Vagina (tissue), 2 donors: ENCODE data around the gene ZC3H14. TPM values are rescaled to one million over a fixed set of nuclear protein-coding genes. Genes with fewer than 3 reads are reported as not detected.

Experiments
- DNase-seq, 2 donors: peaks; one replicate each; pipeline ENCODE4 v3.0.0-alpha.2; 2017; ENCODE audit errors: extremely low spot score in 2 of 2
- H3K27ac ChIP-seq: fragments of 200-600 bp; sonication (generic); one replicate; pipeline ENCODE4 v1.5.1; 2019
- H3K27me3 ChIP-seq: fragments of 200-600 bp; sonication (generic); one replicate; pipeline ENCODE4 v1.5.1; 2019
- H3K36me3 ChIP-seq, 2 donors: fragments of 200-600 bp; sonication (generic); one replicate each; pipeline ENCODE4 v1.5.1; 2017 to 2019
- H3K4me1 ChIP-seq: fragments of 200-600 bp; sonication (generic); one replicate; pipeline ENCODE4 v1.5.1; 2019
- H3K4me3 ChIP-seq, 2 donors: fragments of 200-600 bp; sonication (generic); 1 replicate in 1 of 2; 2 replicates in 1 of 2; pipeline ENCODE4 v1.5.1; 2016 to 2019
- H3K9me3 ChIP-seq: fragments of 200-600 bp; sonication (generic); one replicate; pipeline ENCODE4 v1.5.1; 2019
- CTCF ChIP-seq, 3 experiments: fragments of 450-650 bp in 2 of 3; fragments of 200-600 bp in 1 of 3; sonication (generic) in 1 of 3; IDR thresholded peaks; one replicate each; pipeline ENCODE4 v1.5.1; 2017 to 2019; ENCODE audit warnings: antibody characterized with exemption in 3 of 3, mild to moderate bottlenecking in 2 of 3, moderate library complexity in 2 of 3
- POLR2A ChIP-seq, 2 donors: fragments of 450-650 bp; IDR thresholded peaks; one replicate each; pipeline ENCODE4 v1.6.1; 2017; ENCODE audit warnings: antibody characterized with exemption in 2 of 2, mild to moderate bottlenecking in 2 of 2, moderate library complexity in 2 of 2
- POLR2AphosphoS5 ChIP-seq, 2 donors: sonication (generic); formaldehyde crosslinking; IDR thresholded peaks; one replicate each; pipeline ENCODE4 v1.9.0; 2017; ENCODE audit warnings: antibody characterized with exemption in 2 of 2, mild to moderate bottlenecking in 2 of 2, low read depth in 1 of 2; ENCODE audit not compliant: insufficient read depth in 1 of 2
- intact Hi-C: fragments of 100-400 bp; cut with DNase I; formaldehyde crosslinking; loops from one replicate; pipeline ENCODE4 v1.15.1; 2023
- total RNA-seq: library from RNA; depleted of rRNA; stranded (reverse); fragments of >200 nt; gene quantifications from one replicate; pipeline ENCODE4 v1.2.3, GENCODE V29; 2016

ZC3H14 gene
- total RNA-seq, 1 donor from 2014 or later: 58.4 TPM

GRCh38 chr14:88533064-88533602 lies 29.7 kb upstream of the ZC3H14 start:
- Histone ChIP-seq H3K4me1 (no peaks in the 10 kb centered on the region), H3K27ac (no peak overlapping the region), H3K9me3 (no peaks in the 10 kb centered on the region), H3K27me3 (no peaks in the 10 kb centered on the region), H3K4me3 (no peak overlapping the region), H3K36me3 (peaks cover 0 to 14% of the 10 kb centered on the region in 2 donors)
- intact Hi-C loops: no loop called here
- DNase-seq: no peak
- TF ChIP-seq POLR2AphosphoS5 (IDR thresholded peaks at IDR 0.05; ENCODE audit: insufficient read depth in 1 of 2, low read depth in 1 of 2) (no peak), CTCF (IDR thresholded peaks at IDR 0.05) (no peak), POLR2A (IDR thresholded peaks at IDR 0.05) (no peak)

- H3K4me1 ChIP-seq: no peaks in the 10 kb centered on the region
- no peak overlapping the region for H3K4me3 ChIP-seq
- intact Hi-C loops: no loop called here
- no peak overlapping the region for H3K27ac ChIP-seq
- H3K9me3 ChIP-seq: no peaks in the 10 kb centered on the region
- no peak for TF ChIP-seq POLR2AphosphoS5 (IDR thresholded peaks at IDR 0.05; ENCODE audit: insufficient read depth in 1 of 2, low read depth in 1 of 2)
- no peak for TF ChIP-seq CTCF (IDR thresholded peaks at IDR 0.05)
- TF ChIP-seq POLR2A (IDR thresholded peaks at IDR 0.05): no peak
- peaks cover 0 to 14% of the 10 kb centered on the region in 2 donors for H3K36me3 ChIP-seq
- DNase-seq: no peak
- H3K27me3 ChIP-seq: no peaks in the 10 kb centered on the region
These were observed 27.7 kb upstream of the ZC3H14 start for GRCh38 chr14:88535149-88535548.

GRCh38 chr14:88535813-88536212 lies 27.0 kb upstream of the ZC3H14 start:
- no peak overlapping the region for H3K4me3 ChIP-seq
- H3K4me1 ChIP-seq: no peaks in the 10 kb centered on the region
- no peak for TF ChIP-seq POLR2A (IDR thresholded peaks at IDR 0.05)
- TF ChIP-seq CTCF (IDR thresholded peaks at IDR 0.05): no peak
- TF ChIP-seq POLR2AphosphoS5 (IDR thresholded peaks at IDR 0.05; ENCODE audit: insufficient read depth in 1 of 2, low read depth in 1 of 2): no peak
- DNase-seq: no peak
- H3K27ac ChIP-seq: no peak overlapping the region
- intact Hi-C loops: no loop called here
- peaks cover 0 to 14% of the 10 kb centered on the region in 2 donors for H3K36me3 ChIP-seq
- H3K27me3 ChIP-seq: no peaks in the 10 kb centered on the region
- H3K9me3 ChIP-seq: no peaks in the 10 kb centered on the region

- no peaks in the 10 kb centered on the region for H3K4me1 ChIP-seq
- no peak overlapping the region for H3K27ac ChIP-seq
These were observed 21.5 kb upstream of the ZC3H14 start for GRCh38 chr14:88541324-88541723.

More at GRCh38 chr14:88541324-88541723, 21.5 kb upstream of the ZC3H14 start:
- intact Hi-C loops: no loop called here
- H3K27me3 ChIP-seq: no peaks in the 10 kb centered on the region
- TF ChIP-seq POLR2AphosphoS5 (IDR thresholded peaks at IDR 0.05; ENCODE audit: insufficient read depth in 1 of 2, low read depth in 1 of 2) (no peak), CTCF (IDR thresholded peaks at IDR 0.05) (no peak), POLR2A (IDR thresholded peaks at IDR 0.05) (no peak)
- H3K4me3 ChIP-seq: no peak overlapping the region
- peaks cover 0 to 13% of the 10 kb centered on the region in 2 donors for H3K36me3 ChIP-seq
- DNase-seq: no peak
- H3K9me3 ChIP-seq: no peaks in the 10 kb centered on the region
